Tibial nerve (tissue), 3 donors: ENCODE results near the gene SMIM29.

Experiments used
- POLR2A ChIP-seq, 2 donors: fragments of 450-650 bp; IDR thresholded peaks; one replicate each; pipeline ENCODE4 v1.6.1; 2017; ENCODE audit warnings: antibody characterized with exemption in 2 of 2, mild to moderate bottlenecking in 2 of 2, moderate library complexity in 2 of 2
- TF ChIP-seq, protein P1 (sequence below), 5 experiments: fragments of 200-600 bp in 3 of 5; fragments of 450-650 bp in 2 of 5; sonication (generic) in 3 of 5; IDR thresholded peaks; one replicate each; pipeline ENCODE4 v1.5.1; 2016 to 2019; ENCODE audit warnings: antibody characterized with exemption in 5 of 5, mild to moderate bottlenecking in 3 of 5, moderate library complexity in 2 of 5

DNA sequence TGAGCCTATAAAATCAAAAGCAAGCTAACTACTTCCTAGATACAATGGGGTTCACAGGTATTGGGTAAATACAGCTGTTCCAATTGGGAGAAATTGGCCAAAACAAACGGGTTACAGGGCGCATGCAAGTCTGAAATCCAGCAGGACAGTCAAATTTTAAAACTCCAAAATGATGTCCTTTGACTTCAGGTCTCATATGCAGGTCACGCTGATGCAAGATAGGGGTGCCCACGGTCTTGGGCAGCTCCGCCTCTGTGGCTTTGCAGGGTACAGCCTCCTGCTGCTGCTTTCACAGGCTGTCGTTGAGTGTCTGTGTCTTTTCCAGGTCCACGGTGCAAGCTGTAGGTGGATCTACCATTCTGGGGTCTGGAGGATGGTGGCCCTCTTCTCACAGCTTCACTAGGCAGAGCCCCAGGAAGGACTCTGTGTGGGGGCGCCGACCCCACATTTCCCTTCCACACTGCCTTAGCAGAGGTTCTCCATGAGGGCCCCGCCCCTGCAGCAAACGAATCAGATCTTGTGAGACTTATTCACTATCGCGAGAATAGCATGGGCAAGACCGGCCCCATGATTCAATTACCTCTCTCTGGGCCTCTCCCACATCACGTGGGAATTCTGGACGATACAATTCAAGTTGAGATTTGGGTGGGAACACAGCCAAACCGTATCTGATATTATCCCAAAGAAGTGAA, 11.9 kb upstream of the SMIM29 start:
- TF ChIP-seq, protein P1, sequence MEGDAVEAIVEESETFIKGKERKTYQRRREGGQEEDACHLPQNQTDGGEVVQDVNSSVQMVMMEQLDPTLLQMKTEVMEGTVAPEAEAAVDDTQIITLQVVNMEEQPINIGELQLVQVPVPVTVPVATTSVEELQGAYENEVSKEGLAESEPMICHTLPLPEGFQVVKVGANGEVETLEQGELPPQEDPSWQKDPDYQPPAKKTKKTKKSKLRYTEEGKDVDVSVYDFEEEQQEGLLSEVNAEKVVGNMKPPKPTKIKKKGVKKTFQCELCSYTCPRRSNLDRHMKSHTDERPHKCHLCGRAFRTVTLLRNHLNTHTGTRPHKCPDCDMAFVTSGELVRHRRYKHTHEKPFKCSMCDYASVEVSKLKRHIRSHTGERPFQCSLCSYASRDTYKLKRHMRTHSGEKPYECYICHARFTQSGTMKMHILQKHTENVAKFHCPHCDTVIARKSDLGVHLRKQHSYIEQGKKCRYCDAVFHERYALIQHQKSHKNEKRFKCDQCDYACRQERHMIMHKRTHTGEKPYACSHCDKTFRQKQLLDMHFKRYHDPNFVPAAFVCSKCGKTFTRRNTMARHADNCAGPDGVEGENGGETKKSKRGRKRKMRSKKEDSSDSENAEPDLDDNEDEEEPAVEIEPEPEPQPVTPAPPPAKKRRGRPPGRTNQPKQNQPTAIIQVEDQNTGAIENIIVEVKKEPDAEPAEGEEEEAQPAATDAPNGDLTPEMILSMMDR (IDR thresholded peaks at IDR 0.05) = no peak
- no peak for TF ChIP-seq POLR2A (IDR thresholded peaks at IDR 0.05)
